K562 (cell line): ENCODE data around the gene SLC46A3. TPM values are rescaled to one million over a fixed set of nuclear protein-coding genes. Genes with fewer than 3 reads are reported as not detected.
A peak's percentile ranks its signal among the peaks of the same experiment; 100 is the strongest.
"Not testable (repeated sequence)": the region's sequence is repeated elsewhere in the genome, so short reads cannot be mapped to it uniquely, and the experiment has no call there.

ENCODE experiments used
- ATAC-seq: fragments of 200-7000 bp; cut with Tn5 transposase; 3 replicates; pipeline ENCODE4 v1.9.1; 2020; ENCODE audit warnings: moderate library complexity
- BruUV-seq: library from RNA; stranded (reverse); fragments of 400-500 nt; replicated peaks from 2 replicates; lab custom pipeline; 2021; lab: Mats Ljungman, UMichigan
- CTCF ChIA-PET: fragments of 300-600 bp; formaldehyde crosslinking; extraction: SDS; loops from one replicate; lab custom pipeline; 2021; ENCODE audit warnings: low intra/inter-chr PET ratio; lab: Yijun Ruan, JAX
- POLR2A ChIA-PET: fragments of 300-600, 350-650 bp; sonication (Branson Sonifier 250); formaldehyde crosslinking; extraction: SDS; loops from one replicate; lab custom pipeline; 2021; ENCODE audit warnings: antibody characterized with exemption, inconsistent platforms; lab: Yijun Ruan, JAX
- DNase-seq, 4 experiments: peaks; one replicate each; pipeline versions ENCODE4 v3.0.0 to v3.0.0-alpha.2; 2011 to 2018; ENCODE audit warnings: low spot score in 3 of 4, mixed read lengths in 3 of 4; ENCODE audit errors: extremely low read depth in 1 of 4
- FAIRE-seq: peaks from 2 replicates; lab custom pipeline; 2011; peaks lifted over from hg19 to GRCh38; lab: Jason Lieb, UNC
- H2AFZ ChIP-seq: 2 replicates; pipeline ENCODE4 v1.6.0; 2011; ENCODE audit warnings: low read depth, low read length, control low read depth, inconsistent platforms
- H3K27ac ChIP-seq: fragments of 200-600 bp; 3 replicates; pipeline ENCODE4 v1.8.0; 2011; ENCODE audit warnings: low read depth, mild to moderate bottlenecking, control low read depth, inconsistent platforms, low read length, moderate library complexity, mixed read lengths; ENCODE audit errors: extremely low read depth
- H3K27me3 ChIP-seq, 2 experiments: fragments of 300-600 bp in 1 of 2; 2 replicates in 1 of 2; 3 replicates in 1 of 2; pipeline versions ENCODE4 v1.6.0 to v1.8.0; 2011; ENCODE audit warnings: inconsistent platforms in 2 of 2, low read length in 2 of 2, mild to moderate bottlenecking in 1 of 2, mixed read lengths in 1 of 2, moderate library complexity in 1 of 2; ENCODE audit not compliant: control insufficient read depth in 2 of 2, insufficient read depth in 2 of 2
- H3K36me3 ChIP-seq: fragments of 300-600 bp; 3 replicates; pipeline ENCODE4 v1.8.0; 2011; ENCODE audit warnings: mild to moderate bottlenecking, low read length, inconsistent platforms; ENCODE audit not compliant: control insufficient read depth, insufficient read depth
- H3K4me1 ChIP-seq, 2 experiments: fragments of 200-600 bp in 1 of 2; replicated peaks in 1 of 2; 2 replicates in 1 of 2; 3 replicates in 1 of 2; pipeline versions ENCODE4 v1.5.1 to v1.8.0; 2011; ENCODE audit warnings: inconsistent platforms in 2 of 2, low read length in 2 of 2, mild to moderate bottlenecking in 1 of 2, mixed read lengths in 1 of 2, moderate library complexity in 1 of 2; ENCODE audit not compliant: control insufficient read depth in 2 of 2, insufficient read depth in 2 of 2
- H3K4me2 ChIP-seq: 2 replicates; pipeline ENCODE4 v1.6.1; 2011; ENCODE audit warnings: low read length, control low read depth, inconsistent platforms, mixed read lengths; ENCODE audit not compliant: insufficient read depth
- H3K4me3 ChIP-seq: fragments of 200-600 bp; sonication (generic), shearing (Covaris generic); 2 replicates; pipeline ENCODE4 v1.5.1; 2016; ENCODE audit warnings: control low read depth, inconsistent platforms
- H3K79me2 ChIP-seq: fragments of 200-600 bp; 3 replicates; pipeline ENCODE4 v1.8.0; 2011; ENCODE audit warnings: low read length, inconsistent platforms; ENCODE audit not compliant: control insufficient read depth, insufficient read depth
- H3K9ac ChIP-seq, 2 experiments: 2 replicates each; pipeline versions ENCODE4 v1.6.0 to v1.6.1; 2011; ENCODE audit warnings: low read depth in 2 of 2, low read length in 2 of 2, control low read depth in 1 of 2, inconsistent platforms in 1 of 2, mild to moderate bottlenecking in 1 of 2, mixed read lengths in 1 of 2; ENCODE audit not compliant: insufficient read depth in 1 of 2
- H3K9me1 ChIP-seq: one replicate; pipeline ENCODE4 v1.6.0; 2011; ENCODE audit warnings: inconsistent platforms, mild to moderate bottlenecking, low read length, moderate library complexity; ENCODE audit not compliant: control insufficient read depth, insufficient read depth
- H3K9me3 ChIP-seq: replicated peaks from 2 replicates; pipeline ENCODE4 v1.5.1; 2011; ENCODE audit warnings: low read depth, low read length, inconsistent platforms; ENCODE audit not compliant: control insufficient read depth, insufficient read depth
- H4K20me1 ChIP-seq: replicated peaks from 2 replicates; pipeline ENCODE4 v1.6.1; 2011; ENCODE audit warnings: low read length, inconsistent platforms, mixed read lengths; ENCODE audit not compliant: control insufficient read depth, insufficient read depth
- CBFA2T2 ChIP-seq: fragments of 450-650 bp; conservative IDR thresholded peaks from 2 replicates; pipeline ENCODE4 v1.6.1; 2017; ENCODE audit warnings: mild to moderate bottlenecking
- CBFA2T3 ChIP-seq: fragments of 450-650 bp; IDR thresholded peaks from 2 replicates; pipeline ENCODE4 v1.6.1; 2017
- FOXA3 ChIP-seq, 2 experiments: fragments of 450-650 bp in 1 of 2; sonication (generic) in 1 of 2; formaldehyde crosslinking; IDR thresholded peaks in 1 of 2; conservative IDR thresholded peaks in 1 of 2; 2 replicates each; pipeline versions ENCODE4 v1.4.0 to v1.8.0; 2020 to 2022; ENCODE audit warnings: mild to moderate bottlenecking in 2 of 2, missing genetic modification reagents in 1 of 2
- PHF8 ChIP-seq: fragments of 200-600 bp; sonication (generic); IDR thresholded peaks from 2 replicates; pipeline ENCODE4 v1.6.1; 2012; ENCODE audit warnings: mixed run types, mild to moderate bottlenecking, inconsistent platforms, low read length, moderate library complexity, borderline replicate concordance
- TCF3 ChIP-seq: sonication (generic); formaldehyde crosslinking; IDR thresholded peaks from 2 replicates; pipeline ENCODE4 v1.4.0; 2020; ENCODE audit warnings: mild to moderate bottlenecking, missing genetic modification reagents
- TEAD1 ChIP-seq, 2 experiments: fragments of 450-650 bp in 1 of 2; sonication (generic) in 1 of 2; formaldehyde crosslinking; IDR thresholded peaks; 2 replicates each; pipeline versions ENCODE4 v1.4.0 to v1.8.0; 2020 to 2022; ENCODE audit warnings: mild to moderate bottlenecking in 2 of 2, missing genetic modification reagents in 1 of 2
- YY1 ChIP-seq, 3 experiments: IDR thresholded peaks; 2 replicates each; pipeline ENCODE4 v1.6.1; 2011; ENCODE audit warnings: low read length in 2 of 3, mild to moderate bottlenecking in 2 of 3, moderate library complexity in 2 of 3, borderline replicate concordance in 1 of 3, control low read depth in 1 of 3, low read depth in 1 of 3; ENCODE audit not compliant: insufficient read depth in 3 of 3, insufficient replicate concordance in 2 of 3, control insufficient read depth in 1 of 3, insufficient read length in 1 of 3; ENCODE audit errors: extremely low read depth in 1 of 3
- WGBS: fragments of 100-300 bp; shearing (Covaris generic); methylation state at CpG from one replicate; pipeline ENCODE4 v1.1.6; 2016; ENCODE audit warnings: low coverage, mixed read lengths; ENCODE audit not compliant: insufficient coverage; ENCODE audit errors: missing lambda C conversion rate; 5-methylcytosine and 5-hydroxymethylcytosine counted together
- in situ Hi-C: fragments of 300-500 bp; cut with MboI; formaldehyde crosslinking; loops from 4 replicates; pipeline ENCODE4 v1.15.0; 2018; ENCODE audit warnings: inconsistent platforms, mixed read lengths
- intact Hi-C: fragments of 100-400 bp; cut with micrococcal nuclease; formaldehyde crosslinking; loops from 2 replicates; pipeline ENCODE4 v1.14.2; 2022
- polyA plus RNA-seq, 8 experiments: library from polyadenylated mRNA; depleted of rRNA in 4 of 8; stranded (reverse) in 5 of 8; unstranded in 3 of 8; fragments of >200 nt; fragmentation: Nextera tagmentation in 2 of 8; fragmentation: Illumina TruSeq in 1 of 8; extraction: Ambion mirVana in 2 of 8; extraction: Trizol in 1 of 8; gene quantifications; 2 replicates each; pipeline versions ENCODE4 v1.2.1 to v1.2.3, GENCODE V29; 2011 to 2014; ENCODE audit warnings: inconsistent platforms in 1 of 8, missing spikeins in 1 of 8
- total RNA-seq, 7 experiments: library from RNA; depleted of rRNA in 6 of 7; stranded (reverse); fragments of >200 nt in 6 of 7; fragmentation: Illumina TruSeq in 2 of 7; extraction: Trizol in 2 of 7; gene quantifications; 2 replicates each; pipeline versions ENCODE4 v1.2.1 to v1.2.3, GENCODE V29; 2011 to 2021; ENCODE audit warnings: low replicate concordance in 1 of 7

Gene SLC46A3
- total and polyA plus RNA-seq, 9 of the 15 experiments (the other 6 are each of a cell fraction or from before 2014, with no cell fraction given): 0.14 to 1.2 (median 0.51) TPM

DNA sequence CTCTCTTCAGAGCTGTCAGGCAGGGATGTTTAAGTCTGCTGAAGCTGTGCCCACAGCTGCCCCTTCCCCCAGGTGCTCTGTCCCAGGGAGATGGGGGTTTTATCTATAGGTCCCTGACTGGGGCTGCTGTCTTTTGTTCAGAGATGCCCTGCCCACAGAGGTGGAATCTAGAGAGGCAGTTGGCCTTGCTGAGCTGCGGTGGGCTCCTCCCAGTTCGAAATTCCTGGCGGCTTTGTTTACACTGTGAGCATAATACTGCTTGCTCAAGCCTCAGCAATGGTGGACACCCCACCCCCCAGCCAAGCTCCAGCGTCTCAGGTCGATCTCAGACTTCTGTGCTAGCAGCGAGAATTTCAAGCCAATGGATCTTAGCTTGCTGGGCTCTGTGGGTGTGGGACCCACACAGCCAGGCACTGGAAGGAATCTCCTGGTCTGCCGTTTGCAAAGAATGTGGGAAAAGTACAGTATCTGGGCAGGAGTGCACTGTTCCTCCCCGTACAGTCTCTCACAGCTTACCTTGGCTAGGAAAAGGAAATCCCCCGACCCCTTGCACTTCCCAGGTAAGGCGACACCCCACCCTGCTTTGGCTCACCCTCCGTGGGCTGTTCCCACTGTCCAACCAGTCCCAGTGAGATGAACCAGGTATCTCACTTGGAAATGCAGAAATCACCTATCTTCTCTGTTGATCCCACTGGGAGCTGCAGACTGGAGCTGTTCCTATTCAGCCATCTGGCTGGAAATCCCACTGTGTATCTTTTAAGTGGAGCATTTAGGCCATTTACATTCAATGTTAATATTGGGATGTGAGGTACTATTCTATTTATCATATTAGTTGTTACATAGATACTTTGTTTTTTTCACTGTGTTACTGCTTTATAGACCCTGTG is 24.9 kb downstream of the SLC46A3 start:
- ATAC-seq (peak; percentile 60), DNase-seq (peak in 1 of 4 experiments; percentile 35)
- H2AFZ ChIP-seq: peak overlapping the region; percentile 74; the same call in 1 of the 2 replicates
- intact Hi-C loops, H4K20me1 ChIP-seq, H3K27ac ChIP-seq, H3K79me2 ChIP-seq, H3K9me3 ChIP-seq, CTCF ChIA-PET, H3K9me1 ChIP-seq, H3K27me3 ChIP-seq, BruUV-seq, H3K36me3 ChIP-seq, in situ Hi-C loops, FAIRE-seq, H3K4me1 ChIP-seq: not testable (repeated sequence)
- peak overlapping the region; percentile 46 for H3K4me2 ChIP-seq
- peak overlapping the region in 1 of 2 experiments; percentile 74; a peak in 2 of 4 replicates for H3K9ac ChIP-seq
- WGBS: 0% methylated on average over 6 of the region's 11 CpGs
- POLR2A ChIA-PET: interaction anchor here (0.7 to 1.6 kb wide), 6 partner anchors 8 to 388 kb away, joined by 3 to 4 read pairs (median 4); no protein-coding TSS in a partner anchor
- TF ChIP-seq CBFA2T2 (peak; percentile 50), YY1 (IDR thresholded peaks at IDR 0.05; ENCODE audit: borderline replicate concordance in 1 of 3, control insufficient read depth in 1 of 3, extremely low read depth in 1 of 3, insufficient read depth in 3 of 3, insufficient read length in 1 of 3, insufficient replicate concordance in 2 of 3, low read depth in 1 of 3, low read length in 2 of 3) (peak in 2 of 3 experiments; percentile 29 to 49), TEAD1 (CRISPR knock-in tag; IDR thresholded peaks at IDR 0.05) (peak in 1 of 2 experiments; percentile 35; a peak in 1 of 4 replicates), TCF3 (CRISPR knock-in tag) (peak; percentile 57), CBFA2T3 (peak; percentile 56), FOXA3 (CRISPR knock-in tag; conservative IDR thresholded peaks at IDR 0.05 in 1 of 2, IDR thresholded peaks at IDR 0.05 in 1 of 2) (peak; percentile 19 to 95; a peak in 2 of 4 replicates), PHF8 (peak; percentile 20; the same call in 1 of the 2 replicates)
- H3K4me3 ChIP-seq: 0 out of 2 replicates have a peak overlapping the region, but pooled peaks have one; percentile 15
